Kidney (tissue), 14 donors: ENCODE results near the gene HSD3B7. TPM values are rescaled to one million over a fixed set of nuclear protein-coding genes. Genes with fewer than 3 reads are reported as not detected.

Source experiments
- DNase-seq, 5 donors: peaks; one replicate each; pipeline ENCODE4 v3.0.0-alpha.2; 2013 to 2020
- FAIRE-seq: peaks from 2 replicates; lab custom pipeline; 2012; peaks lifted over from hg19 to GRCh38; lab: Jason Lieb, UNC
- H3K27ac ChIP-seq, 2 donors: one replicate each; pipeline ENCODE4 v1.7.0; 2013; ENCODE audit warnings: low read depth in 2 of 2, low read length in 2 of 2, inconsistent platforms in 1 of 2
- H3K27me3 ChIP-seq: one replicate; pipeline ENCODE4 v1.7.1; 2013; ENCODE audit warnings: low read length, inconsistent platforms; ENCODE audit not compliant: control insufficient read depth, insufficient read depth
- H3K36me3 ChIP-seq, 3 donors: one replicate each; pipeline versions ENCODE4 v1.7.0 to v1.7.1; 2013; ENCODE audit warnings: low read length in 3 of 3, control low read depth in 1 of 3, inconsistent platforms in 1 of 3; ENCODE audit not compliant: insufficient read depth in 3 of 3, control insufficient read depth in 2 of 3
- H3K4me1 ChIP-seq, 3 donors: one replicate each; pipeline versions ENCODE4 v1.7.0 to v1.7.1; 2013; ENCODE audit warnings: low read length in 3 of 3, inconsistent platforms in 1 of 3, low read depth in 1 of 3; ENCODE audit not compliant: control insufficient read depth in 2 of 3, insufficient read depth in 2 of 3
- H3K4me3 ChIP-seq, 3 donors: one replicate each; pipeline versions ENCODE4 v1.7.0 to v1.8.1; 2013; ENCODE audit warnings: low read length in 3 of 3, control low read depth in 1 of 3, inconsistent platforms in 1 of 3
- H3K9ac ChIP-seq, 3 donors: one replicate each; pipeline versions ENCODE4 v1.7.0 to v1.7.1; 2013; ENCODE audit warnings: low read length in 3 of 3, control low read depth in 1 of 3, inconsistent platforms in 1 of 3
- H3K9me3 ChIP-seq, 3 donors: one replicate each; pipeline versions ENCODE4 v1.7.0 to v1.7.1; 2013; ENCODE audit warnings: low read length in 3 of 3, control low read depth in 1 of 3, inconsistent platforms in 1 of 3; ENCODE audit not compliant: control insufficient read depth in 2 of 3, insufficient read depth in 1 of 3
- CTCF ChIP-seq: IDR thresholded peaks from 3 replicates; pipeline ENCODE4 v1.5.1; 2012; ENCODE audit warnings: mild to moderate bottlenecking, moderate library complexity, borderline replicate concordance; ENCODE audit not compliant: insufficient read depth; ENCODE audit errors: extremely low read depth
- intact Hi-C: fragments of 100-400 bp; cut with DNase I; formaldehyde crosslinking; loops from one replicate; pipeline ENCODE4 v1.11.1; 2022
- polyA plus RNA-seq: library from polyadenylated mRNA; stranded (reverse); fragments of 350-450 nt; fragmentation: Illumina TruSeq; extraction: RNeasy Lipid Tissue Mini Kit (QIAGEN cat#74804); gene quantifications from one replicate; pipeline ENCODE4 v1.2.3, GENCODE V29; 2014; ENCODE audit warnings: low read depth, low replicate concordance; ENCODE audit not compliant: insufficient read depth
- total RNA-seq: library from RNA; stranded (reverse); fragmentation: NEBNext Ultra II Directional; extraction: Animal tissue kit (Norgen Biotek cat#: 25700); gene quantifications from one replicate; pipeline ENCODE4 v1.2.1, GENCODE V29; 2021
- donor health status: control.
- donor health status: control.
- donor health status: control.
- donor health status: control.
- donor health status: control.
- donor health status: DM: yes; HTN: yes; CAD: no.
- donor health status: Normal renal cell carcinoma (clear cell type).

The HSD3B7 gene
- total and polyA plus RNA-seq, 2 donors from 2014 or later: 24.4 to 40.5 TPM

GRCh38 chr16:31008149-31008548 lies 23.1 kb downstream of the HSD3B7 start:
- intact Hi-C loops: no loop called here
- H3K27me3 ChIP-seq: peaks cover 2% of the 10 kb centered on the region
- no peak for FAIRE-seq
- no peaks in the 10 kb centered on the region for H3K4me1 ChIP-seq
- no peak overlapping the region for H3K4me3 ChIP-seq
- no peak for TF ChIP-seq CTCF
- H3K27ac ChIP-seq: no peak overlapping the region
- no peak overlapping the region for H3K9ac ChIP-seq
- no peaks in the 10 kb centered on the region for H3K9me3 ChIP-seq
- H3K36me3 ChIP-seq: no peaks in the 10 kb centered on the region
- DNase-seq: no peak

- DNase-seq (no peak), FAIRE-seq (no peak)
- H3K9ac ChIP-seq: no peak overlapping the region
- TF ChIP-seq CTCF: no peak
- H3K36me3 ChIP-seq: no peaks in the 10 kb centered on the region
- no peak overlapping the region for H3K4me3 ChIP-seq
- no peaks in the 10 kb centered on the region for H3K9me3 ChIP-seq
- no peaks in the 10 kb centered on the region for H3K4me1 ChIP-seq
- peaks cover 2% of the 10 kb centered on the region for H3K27me3 ChIP-seq
- H3K27ac ChIP-seq: no peak overlapping the region
- intact Hi-C loops: no loop called here
Measured at GRCh38 chr16:31008551-31008950, 23.5 kb downstream of the HSD3B7 start.

- Histone ChIP-seq H3K4me3 (no peak overlapping the region), H3K36me3 (no peaks in the 10 kb centered on the region), H3K9me3 (no peaks in the 10 kb centered on the region), H3K9ac (no peak overlapping the region), H3K27ac (no peak overlapping the region), H3K27me3 (peaks cover 2% of the 10 kb centered on the region), H3K4me1 (no peaks in the 10 kb centered on the region)
- intact Hi-C loops: no loop called here
- no peak for FAIRE-seq
- no peak for TF ChIP-seq CTCF
- no peak for DNase-seq
Measured at GRCh38 chr16:31009120-31009519, 24.1 kb downstream of the HSD3B7 start.
